ENCODE data around the gene SPATA25.

DNA sequence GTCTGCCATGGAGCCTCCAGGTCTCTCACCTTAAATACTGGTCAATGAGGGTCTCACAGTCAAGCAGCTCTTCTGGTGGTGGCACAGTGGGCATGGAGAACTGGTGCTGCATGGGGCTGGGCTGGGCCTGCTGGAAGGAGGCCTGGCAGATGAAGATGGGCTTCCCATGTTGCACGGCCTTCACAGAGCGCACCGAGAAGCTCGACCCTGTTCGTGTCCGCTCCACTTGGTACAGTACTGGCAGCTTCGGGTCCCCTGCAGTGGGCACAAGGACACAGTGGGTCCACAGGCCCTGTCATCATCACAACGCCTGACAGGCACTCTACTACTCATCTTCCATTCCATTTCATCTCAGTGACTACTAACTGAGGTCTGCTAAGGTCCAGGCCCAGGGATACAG is 39.0 kb downstream of the SPATA25 start:
- no peak for TF ChIP-seq CTCF (optimal IDR thresholded peaks at IDR 0.05 in 1 of 3, IDR thresholded peaks at IDR 0.05 in 1 of 3, conservative IDR thresholded peaks at IDR 0.05 in 1 of 3; ENCODE audit: extremely low read depth in 1 of 3, insufficient read depth in 2 of 3, low read length in 3 of 3)
- TF ChIP-seq EZH2 (IDR thresholded peaks at IDR 0.05; ENCODE audit: low read length), result no peak
